Stimulated activated CD8-positive, alpha-beta memory T cell treated with anti-CD3 and anti-CD28 coated beads, Interleukin-12 subunit alpha, Interleukin-12 subunit beta, amount 100 ng/mL, for 1 hour (primary cell): ENCODE data around the gene CDADC1.

Experiments
- DNase-seq: peaks from one replicate; pipeline ENCODE4 v3.0.0-alpha.2; 2020; ENCODE audit warnings: low read depth

The CDADC1 gene

GRCh38 chr13:49295244-49295643 lies 47.5 kb downstream of the CDADC1 start:
- no peak for DNase-seq

- DNase-seq, result no peak
Observed at GRCh38 chr13:49296659-49297058, 48.9 kb downstream of the CDADC1 start.

GRCh38 chr13:49297338-49297737 lies 49.6 kb downstream of the CDADC1 start:
- DNase-seq, result no peak

GRCh38 chr13:49298416-49298815 lies 50.7 kb downstream of the CDADC1 start:
- no peak for DNase-seq

- DNase-seq, result no peak
Observed at GRCh38 chr13:49298903-49299605, 51.3 kb downstream of the CDADC1 start.

GRCh38 chr13:49300276-49300675 lies 52.6 kb downstream of the CDADC1 start:
- no peak for DNase-seq

GRCh38 chr13:49300739-49301589 lies 53.2 kb downstream of the CDADC1 start:
- DNase-seq, result peak; percentile 45

GRCh38 chr13:49302222-49302621 lies 54.5 kb downstream of the CDADC1 start:
- no peak for DNase-seq

GRCh38 chr13:49302817-49303216 lies 55.1 kb downstream of the CDADC1 start:
- DNase-seq, result no peak

- DNase-seq, result no peak
Observed at GRCh38 chr13:49303533-49304252, 56.0 kb downstream of the CDADC1 start.

- DNase-seq, result no peak
Observed at GRCh38 chr13:49304356-49304755, 56.6 kb downstream of the CDADC1 start.

GRCh38 chr13:49304763-49305700 lies 57.3 kb downstream of the CDADC1 start:
- DNase-seq, result no peak

GRCh38 chr13:49305792-49306425 lies 58.2 kb downstream of the CDADC1 start:
- DNase-seq, result no peak

GRCh38 chr13:49307365-49307764 lies 59.6 kb downstream of the CDADC1 start:
- DNase-seq, result no peak

GRCh38 chr13:49308097-49308875 lies 60.6 kb downstream of the CDADC1 start:
- DNase-seq, result no peak

- DNase-seq, result no peak
Observed at GRCh38 chr13:49308921-49309408, 61.2 kb downstream of the CDADC1 start.

GRCh38 chr13:49310251-49310650 lies 62.5 kb downstream of the CDADC1 start:
- no peak for DNase-seq

- no peak for DNase-seq
Observed at GRCh38 chr13:49311816-49312215, 64.1 kb downstream of the CDADC1 start.

GRCh38 chr13:49314344-49314882 lies 66.7 kb downstream of the CDADC1 start:
- DNase-seq, result no peak

GRCh38 chr13:49315036-49315565 lies 67.4 kb downstream of the CDADC1 start:
- DNase-seq, result no peak
